HG03575 (cell line): ENCODE results near the gene CAPN9.
A peak's percentile ranks its signal among the peaks of the same experiment; 100 is the strongest.
"Not testable (repeated sequence)": the region's sequence is repeated elsewhere in the genome, so short reads cannot be mapped to it uniquely, and the experiment has no call there.

Experiments
- ATAC-seq: cut with Tn5 transposase; IDR thresholded peaks from one replicate; pipeline ENCODE4 v1.9.1; 2021; ENCODE audit not compliant: unreplicated experiment, insufficient number of reproducible peaks, low FRiP score; ENCODE audit errors: extremely low read depth

The CAPN9 gene

DNA sequence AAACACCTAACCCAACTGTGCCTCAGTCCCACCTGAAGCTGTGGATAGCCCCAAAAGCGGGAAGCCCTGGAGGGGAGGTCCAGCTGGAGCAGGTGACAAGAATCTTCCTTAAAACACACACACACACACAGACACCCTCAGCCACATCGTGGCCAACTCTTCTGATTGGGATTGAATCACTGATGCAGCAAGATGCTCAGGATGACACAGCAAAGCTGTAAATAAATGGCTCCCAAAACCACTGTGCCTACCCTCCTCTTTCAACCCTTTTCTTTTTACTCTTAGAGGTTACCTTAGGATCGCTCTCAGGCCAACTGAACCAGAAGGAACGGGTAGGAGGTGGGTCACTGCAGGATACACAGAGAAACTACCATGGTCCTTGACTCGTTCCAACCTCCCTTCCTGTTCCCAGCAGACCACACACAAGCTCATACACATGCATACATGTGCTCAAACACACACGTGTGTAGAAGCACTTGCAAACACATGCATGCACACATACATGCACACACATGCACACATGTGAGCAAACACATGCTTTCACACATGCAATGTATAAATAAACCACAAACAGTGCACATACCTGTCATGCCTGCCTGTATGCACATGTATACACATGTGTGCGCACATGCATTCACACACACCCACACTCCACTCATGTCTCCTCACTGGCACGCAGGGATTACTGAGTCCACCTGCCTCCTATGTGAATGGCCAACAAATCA is 14.4 kb downstream of the CAPN9 start:
- ATAC-seq, result no peak

DNA sequence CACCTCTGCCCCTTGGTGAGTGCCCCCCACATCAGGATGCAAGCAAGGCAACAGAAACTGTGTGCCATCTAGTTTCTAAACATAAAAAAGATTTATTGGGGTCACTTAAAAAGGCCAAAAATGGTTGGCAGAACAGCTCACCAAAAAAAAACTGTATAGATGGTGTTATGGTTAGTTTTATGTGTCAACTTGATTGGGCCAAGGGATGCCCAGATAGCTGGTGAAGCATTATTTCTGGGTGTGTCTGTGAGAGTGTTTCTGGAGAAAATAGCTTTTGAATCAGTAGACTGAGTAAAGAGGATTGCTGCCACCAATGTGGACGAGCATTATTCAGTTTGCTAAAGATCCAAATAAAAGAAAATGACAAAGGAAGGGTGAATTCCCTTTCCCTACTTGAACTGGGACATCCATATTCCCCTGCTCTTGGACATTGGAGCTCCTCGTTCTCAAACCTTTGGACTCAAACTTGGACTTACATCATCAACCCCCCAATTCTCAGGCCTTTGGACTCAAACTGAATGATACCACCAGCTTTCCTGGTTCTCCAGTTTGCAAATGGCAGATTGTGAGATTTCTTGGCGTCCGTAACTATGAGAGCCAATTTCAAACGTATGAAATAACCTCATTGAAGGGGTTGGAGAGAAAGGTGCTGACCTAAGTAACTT is 16.9 kb downstream of the CAPN9 start:
- ATAC-seq, result no peak

DNA sequence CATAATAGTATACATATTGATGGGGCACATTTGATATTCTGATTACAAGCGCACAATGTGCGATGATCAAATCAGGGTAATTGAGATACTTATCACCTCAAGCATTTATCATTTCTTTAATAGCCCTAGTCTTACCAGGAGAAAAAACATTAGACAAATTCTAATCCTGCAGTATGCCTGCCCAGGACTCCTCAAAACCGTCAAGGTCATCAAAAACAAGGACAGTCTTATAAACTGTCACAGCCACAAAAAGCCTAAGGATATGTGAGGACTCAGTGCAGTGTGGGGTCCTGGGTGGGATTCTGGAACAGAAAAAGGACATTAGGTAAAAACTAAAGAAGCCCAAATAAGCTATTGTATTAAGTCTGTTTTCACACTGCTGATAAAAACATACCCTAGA is 19.1 kb downstream of the CAPN9 start:
- no peak for ATAC-seq

DNA sequence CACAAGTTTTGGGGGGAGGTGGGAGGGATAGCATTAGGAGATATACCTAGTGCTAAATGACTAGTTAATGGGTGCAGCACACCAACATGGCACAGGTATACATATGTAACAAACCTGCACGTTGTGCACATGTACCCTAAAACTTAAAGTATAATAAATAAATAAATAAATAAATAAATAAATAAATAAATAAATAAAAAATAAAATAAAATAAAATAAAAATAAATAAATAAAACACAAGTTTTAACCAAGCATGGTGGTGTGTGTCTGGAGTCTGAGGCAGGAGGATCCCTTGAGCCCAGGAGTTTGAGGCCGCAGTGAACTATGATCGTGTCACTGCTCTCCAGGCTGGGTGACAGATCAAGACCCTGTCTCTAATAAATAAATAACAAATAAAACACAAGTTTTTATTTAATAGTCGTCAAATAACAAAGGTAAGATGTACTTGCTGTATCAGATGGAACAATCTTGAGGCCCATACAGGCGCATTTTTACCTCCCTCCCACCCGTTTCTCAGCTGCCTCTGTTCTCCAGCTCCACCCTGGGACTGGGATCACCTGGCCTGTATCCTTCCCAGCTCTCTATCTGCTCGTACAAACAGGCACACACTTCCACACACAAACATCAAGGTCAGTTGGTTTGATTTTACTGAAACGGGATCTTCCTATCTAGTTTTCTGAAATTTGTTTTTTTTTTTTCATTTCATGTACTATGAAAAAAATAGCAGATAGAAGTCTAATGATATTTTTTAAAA is 20.8 kb downstream of the CAPN9 start:
- ATAC-seq, result not testable (repeated sequence)

DNA sequence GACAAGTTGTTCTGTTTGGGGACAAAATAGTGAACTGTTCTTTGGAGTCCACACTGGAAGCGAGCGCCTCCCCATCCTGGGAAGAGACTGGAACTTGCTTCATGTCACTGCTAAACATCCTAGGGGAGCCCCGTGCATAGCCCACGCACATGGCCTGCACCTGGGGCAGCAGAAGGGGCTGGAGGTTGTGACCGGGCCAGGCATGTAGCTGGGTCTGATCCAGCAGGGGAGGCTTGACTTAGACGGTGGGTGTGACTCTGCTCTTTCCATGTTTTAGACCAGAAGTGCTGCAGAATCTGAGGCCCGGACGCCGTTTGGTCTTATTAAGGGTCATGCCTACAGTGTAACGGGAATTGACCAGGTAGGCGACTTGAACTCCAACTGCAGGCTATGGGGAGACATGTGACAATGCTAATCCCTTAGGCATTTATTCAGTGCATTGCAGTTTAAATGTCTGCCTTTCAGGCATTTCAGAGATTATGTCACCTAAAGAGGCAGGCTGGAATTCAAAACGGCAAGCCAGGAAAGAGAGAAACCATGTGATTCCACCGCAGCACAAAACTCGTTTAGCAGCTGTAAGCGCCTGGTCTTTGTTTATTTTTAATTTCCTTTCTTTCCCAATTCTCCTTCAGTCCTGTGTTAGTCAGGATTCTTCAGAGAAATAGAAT is 21.8 kb downstream of the CAPN9 start:
- ATAC-seq, result no peak

DNA sequence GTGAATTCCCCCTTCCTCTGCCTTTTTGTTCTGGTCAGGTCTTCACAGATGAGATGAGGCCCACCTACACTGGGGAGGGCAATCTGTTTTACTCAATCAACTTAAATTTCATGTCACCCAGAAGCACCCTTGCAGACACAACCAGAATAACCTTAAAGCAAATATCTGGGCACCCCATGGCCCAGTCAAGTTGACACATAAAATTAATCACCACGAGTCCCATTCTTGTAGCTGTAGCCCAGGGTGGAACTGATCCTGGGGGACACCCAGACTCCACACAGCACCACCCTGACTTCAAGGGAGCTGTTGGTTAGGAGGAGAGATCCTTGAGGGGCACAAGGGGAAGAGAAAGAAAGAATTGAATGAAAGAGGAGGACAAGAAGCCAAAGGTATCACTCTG is 23.1 kb downstream of the CAPN9 start:
- ATAC-seq, result no peak

DNA sequence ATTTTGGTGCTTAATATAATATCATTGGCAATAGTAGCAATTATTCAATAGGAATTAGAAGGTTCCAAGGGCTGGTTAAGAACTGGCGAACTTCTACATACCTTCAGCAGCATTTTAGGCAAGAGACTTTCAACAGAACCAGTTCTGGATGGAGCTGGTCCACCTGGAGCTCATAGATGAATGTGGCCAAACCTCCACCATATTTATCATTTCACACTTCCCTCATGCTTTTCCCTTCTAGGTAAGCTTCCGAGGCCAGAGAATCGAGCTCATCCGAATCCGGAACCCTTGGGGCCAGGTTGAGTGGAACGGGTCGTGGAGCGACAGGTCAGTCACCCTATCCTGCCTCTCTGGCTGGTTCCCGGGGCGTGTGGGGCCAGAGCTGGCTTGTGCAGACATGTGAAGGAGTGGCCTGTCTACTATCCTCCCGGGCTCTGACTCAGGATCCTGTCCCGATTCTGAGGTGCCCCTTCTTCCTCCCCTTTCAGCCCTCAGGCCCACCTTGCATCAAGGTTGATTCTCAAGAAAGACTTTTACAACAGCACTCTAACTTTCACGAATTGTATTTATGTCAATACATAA is 24.7 kb downstream of the CAPN9 start:
- no peak for ATAC-seq

DNA sequence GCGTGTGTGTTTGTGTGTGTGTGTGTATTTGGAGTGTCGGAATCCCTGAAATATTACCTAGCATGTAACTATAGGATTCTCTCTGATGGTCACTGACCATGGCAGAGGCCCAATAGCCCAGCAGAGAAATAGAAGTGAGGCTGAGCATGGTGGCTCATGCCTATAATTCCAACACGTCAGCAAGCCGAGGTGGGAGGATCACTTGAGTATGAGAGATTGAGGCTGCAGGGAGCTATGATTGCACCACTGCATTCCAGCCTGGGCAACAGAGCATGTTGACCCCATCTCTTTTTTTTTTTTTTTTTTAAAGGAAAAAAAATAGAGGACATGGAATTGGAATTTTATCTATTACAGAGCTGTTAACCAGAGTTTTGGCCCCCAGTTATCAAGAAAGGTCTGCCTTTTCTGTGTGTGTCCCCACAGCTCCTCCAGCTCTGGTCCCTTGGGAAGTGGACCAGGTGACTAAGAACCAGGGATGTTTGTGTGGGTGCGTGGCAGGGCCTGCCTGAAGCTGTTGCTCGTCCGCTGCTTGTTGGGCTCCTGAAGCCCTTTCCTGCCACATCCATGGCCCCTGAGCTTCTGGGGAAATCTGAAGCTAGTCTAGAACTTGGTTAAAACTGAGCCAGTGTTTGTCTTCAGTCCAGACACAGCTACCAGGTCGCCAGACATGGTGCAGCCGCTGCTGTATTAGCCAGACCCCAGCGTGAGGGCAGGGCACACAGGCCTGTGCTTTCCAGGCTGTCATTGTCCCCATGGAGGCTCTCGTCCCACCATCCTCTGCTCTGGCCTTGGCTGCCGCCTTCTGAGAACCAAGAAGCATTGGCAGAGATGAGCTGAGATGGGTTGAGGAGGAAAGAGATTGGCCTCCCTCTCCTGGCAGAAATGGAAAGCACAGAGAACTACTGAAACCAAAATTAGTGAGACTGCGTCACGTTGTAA is 25.5 kb downstream of the CAPN9 start:
- no peak for ATAC-seq

DNA sequence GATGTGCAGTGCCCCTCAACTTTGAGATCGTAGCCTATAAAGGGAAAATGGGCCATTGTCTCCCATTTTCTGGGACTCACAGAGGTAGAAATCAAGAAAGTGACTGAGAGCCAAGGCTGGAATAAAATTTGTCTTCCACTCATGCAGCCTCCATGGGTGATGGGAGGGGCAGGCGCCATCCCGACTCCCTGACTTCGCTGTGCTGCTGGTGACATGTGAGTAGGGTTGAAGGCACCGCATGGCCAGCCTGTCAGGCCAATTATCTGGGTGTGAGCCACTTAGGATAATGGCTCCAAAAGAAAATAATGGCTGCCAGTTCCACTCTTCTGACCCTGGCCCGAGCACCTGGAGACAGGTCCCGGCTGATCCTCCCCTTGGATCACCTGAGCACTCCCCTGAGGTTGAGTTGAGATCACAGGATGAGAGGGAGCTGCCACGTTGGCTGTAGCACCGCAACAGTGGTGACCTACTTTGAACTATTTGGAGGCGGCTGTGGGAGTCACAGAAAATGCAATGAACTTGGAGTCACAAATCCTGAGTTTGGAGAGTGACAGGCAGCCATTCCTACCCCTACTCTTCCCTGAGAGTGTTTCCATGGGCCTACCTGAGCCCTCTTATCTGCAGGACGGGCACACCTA is 26.3 kb downstream of the CAPN9 start:
- no peak for ATAC-seq

DNA sequence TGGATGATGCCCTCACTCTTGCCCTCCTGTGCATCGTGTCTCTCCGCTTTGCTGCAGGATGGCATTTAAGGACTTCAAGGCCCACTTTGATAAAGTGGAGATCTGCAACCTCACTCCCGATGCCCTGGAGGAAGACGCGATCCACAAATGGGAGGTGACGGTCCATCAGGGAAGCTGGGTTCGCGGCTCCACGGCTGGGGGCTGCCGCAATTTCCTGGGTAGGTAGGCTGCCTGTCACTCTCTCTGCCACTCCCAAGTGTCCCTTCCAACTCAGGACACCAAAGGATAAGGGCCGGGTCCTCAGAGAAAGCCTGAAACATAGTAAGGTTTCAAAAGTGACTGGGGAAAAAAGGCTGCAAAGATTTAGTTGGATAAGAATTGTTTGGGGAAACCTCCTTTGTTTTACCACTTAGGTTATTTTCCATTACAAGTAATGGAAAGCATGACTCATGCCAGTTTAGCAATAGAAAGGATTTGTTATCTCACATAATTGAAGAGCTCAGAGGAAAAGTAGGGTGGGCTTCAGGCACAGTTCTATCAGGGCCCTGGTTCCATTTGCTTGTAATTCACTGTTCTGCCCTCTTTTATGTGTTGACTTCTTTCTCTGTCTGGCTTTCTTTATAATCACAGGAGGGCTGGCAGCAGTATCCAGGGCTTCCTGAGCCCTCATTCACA is 31.9 kb downstream of the CAPN9 start:
- ATAC-seq, result no peak

DNA sequence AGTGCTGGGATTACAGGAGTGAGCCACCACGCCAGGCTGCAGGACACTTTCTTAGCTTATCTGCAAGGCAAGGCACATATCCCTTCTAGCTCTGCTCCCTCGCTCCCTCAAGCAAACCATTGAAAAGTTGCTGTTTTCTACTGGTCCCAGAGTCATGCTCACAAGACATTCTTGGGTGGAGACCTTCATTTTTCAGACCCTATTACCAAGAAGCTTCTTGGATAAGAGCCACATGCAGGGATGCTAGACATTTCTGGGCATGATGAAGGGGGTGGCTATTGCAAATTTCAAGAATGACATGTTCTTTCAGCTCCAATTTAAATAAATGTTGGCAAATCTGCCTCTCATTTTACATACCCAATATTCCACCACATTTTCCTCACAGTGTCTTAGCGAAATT is 33.9 kb downstream of the CAPN9 start:
- no peak for ATAC-seq

DNA sequence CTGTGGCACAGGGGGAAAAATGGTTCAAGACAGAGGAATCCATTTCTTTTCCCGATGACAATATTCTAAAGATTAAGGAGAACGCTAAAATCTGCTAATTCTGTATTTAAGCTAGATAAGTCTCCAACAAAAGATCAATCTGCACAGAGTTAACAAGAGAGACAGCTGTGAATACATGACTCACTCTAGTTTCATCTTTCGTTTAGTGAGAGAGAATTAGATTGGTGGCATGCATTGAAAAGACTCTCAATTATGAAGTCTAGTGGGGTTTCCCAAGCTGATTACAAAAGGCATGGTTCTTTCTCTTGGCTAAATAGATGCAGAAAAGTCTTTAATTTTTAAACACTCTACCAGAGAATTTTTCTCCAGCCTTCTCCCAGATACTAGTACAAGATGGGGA is 34.4 kb downstream of the CAPN9 start:
- peak; percentile 82 for ATAC-seq

DNA sequence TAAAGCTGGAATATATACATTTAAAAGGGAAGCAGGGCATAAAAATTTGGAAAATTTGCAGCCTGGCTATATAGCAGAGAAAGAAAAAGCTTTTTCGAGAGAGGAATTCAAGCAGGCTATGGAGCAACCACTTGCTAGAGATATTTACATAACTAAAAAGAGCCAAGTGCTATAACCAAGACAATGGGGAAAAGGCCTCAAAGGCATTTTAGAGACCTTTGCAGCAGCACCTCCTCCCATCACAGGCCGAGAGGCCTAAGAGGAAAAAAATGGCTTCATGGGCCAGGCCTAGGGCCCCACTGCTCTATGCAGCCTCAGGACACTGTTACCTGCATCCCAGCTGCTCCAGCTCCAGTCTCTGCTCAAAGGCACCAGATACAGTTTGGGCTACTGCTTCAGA is 37.0 kb downstream of the CAPN9 start:
- ATAC-seq, result no peak

DNA sequence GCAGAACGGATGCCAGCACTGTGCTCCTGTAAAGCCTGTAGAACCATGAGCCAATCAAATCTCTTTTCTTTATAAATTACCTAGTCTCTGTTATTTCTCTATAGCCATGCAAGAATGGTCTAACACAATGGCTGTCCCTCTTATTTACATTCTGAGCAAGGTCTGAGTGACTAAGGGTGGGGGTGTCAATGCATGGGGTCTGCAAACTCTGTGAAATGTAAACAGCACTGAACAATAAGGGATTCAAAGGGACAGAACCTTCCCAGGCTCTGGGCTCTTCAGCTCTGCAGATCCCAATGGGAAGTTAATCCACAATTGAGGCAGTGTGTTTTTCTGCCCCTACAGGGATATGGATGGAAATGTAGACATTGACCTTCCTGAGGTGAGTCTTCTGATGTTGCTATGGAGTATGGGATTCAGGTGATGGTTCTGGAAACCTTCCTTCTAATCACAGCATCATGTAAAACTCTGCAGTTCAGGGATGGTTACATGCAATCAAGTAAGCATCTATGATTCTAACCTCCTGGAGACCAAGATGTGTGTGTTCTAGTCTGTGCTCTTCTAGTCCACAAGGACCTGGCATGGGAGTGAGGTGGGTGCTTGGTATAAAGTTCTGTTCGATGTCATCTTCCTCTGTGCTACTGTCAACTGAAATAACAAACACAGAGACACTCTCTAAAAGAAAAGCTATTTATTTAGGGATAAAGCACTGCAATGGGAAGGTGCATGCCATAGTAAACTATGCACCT is 38.6 kb downstream of the CAPN9 start:
- no peak for ATAC-seq

DNA sequence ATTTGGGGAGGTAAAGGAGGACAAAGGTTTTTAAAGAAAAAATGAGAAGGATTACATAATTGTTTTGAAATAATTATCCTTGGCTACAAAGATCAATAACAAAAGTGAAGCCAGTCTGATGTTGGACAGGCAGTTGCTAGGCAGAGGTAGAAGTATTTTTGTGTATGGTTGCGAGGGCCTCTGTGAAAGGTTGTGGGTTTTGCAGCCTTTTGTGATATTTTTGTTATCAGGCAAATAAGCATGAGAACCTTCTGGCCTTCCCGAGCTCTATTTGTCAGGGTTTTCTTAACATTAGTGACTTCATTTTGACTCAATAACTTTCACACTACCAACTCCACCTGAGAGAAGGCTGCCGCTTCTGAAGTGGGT is 39.2 kb downstream of the CAPN9 start:
- no peak for ATAC-seq

DNA sequence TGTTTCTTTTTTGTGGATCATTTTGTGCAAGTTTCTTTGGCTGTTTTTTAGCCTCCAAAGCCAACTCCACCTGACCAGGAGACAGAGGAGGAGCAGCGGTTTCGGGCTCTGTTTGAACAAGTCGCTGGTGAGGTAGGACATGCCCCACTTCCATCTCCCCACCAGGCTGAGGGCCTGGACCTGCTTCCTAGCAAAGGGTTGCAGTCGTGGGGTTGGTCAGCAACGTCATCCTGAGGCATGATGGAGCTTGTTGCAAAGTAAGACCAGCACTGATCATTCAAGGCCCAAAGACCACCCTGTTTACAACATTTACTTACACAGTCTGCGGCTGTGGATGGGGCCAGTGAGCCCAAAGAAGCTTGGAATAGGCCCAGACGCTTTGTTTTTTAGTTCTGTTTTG is 40.3 kb downstream of the CAPN9 start:
- ATAC-seq, result no peak
